Measurements from ENCODE around the gene NEU2. TPM values are rescaled to one million over a fixed set of nuclear protein-coding genes. Genes with fewer than 3 reads are reported as not detected.

The NEU2 gene
- total RNA-seq, 1 donor = not detected

DNA sequence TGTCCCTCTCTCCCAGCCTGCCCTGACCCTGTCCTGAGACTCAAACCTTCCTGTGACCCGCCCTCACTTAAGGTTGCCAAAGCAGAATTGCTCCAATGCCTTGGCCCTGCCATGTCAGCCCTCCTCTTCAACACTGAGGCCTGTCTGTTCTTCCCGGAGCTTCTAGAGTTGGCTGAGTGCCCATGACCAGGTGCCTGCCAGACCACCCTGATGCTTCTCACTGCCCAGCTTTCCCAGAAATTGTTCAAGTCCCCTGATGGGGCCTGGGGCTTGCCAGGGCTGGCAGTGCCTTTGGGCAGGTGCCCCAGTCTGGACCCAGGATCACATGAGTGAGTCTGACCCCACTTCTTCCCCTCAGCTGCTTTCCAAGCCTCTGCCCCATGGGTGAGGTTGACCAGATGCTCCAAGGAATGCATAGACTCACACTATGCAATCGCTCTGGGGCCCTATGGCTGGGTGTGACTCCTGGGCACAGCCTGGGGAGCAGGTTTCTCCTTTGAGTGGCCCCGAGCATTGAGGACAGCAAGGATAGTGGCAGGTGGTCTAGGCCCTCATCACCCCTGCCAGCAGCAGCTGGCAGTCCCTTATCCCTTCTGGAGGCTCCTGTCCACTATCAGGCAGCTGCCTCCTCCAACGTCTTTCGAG, 24.6 kb downstream of the NEU2 start:
- DNase-seq (ENCODE audit: low read depth) = no peak
- TF ChIP-seq, protein P1, sequence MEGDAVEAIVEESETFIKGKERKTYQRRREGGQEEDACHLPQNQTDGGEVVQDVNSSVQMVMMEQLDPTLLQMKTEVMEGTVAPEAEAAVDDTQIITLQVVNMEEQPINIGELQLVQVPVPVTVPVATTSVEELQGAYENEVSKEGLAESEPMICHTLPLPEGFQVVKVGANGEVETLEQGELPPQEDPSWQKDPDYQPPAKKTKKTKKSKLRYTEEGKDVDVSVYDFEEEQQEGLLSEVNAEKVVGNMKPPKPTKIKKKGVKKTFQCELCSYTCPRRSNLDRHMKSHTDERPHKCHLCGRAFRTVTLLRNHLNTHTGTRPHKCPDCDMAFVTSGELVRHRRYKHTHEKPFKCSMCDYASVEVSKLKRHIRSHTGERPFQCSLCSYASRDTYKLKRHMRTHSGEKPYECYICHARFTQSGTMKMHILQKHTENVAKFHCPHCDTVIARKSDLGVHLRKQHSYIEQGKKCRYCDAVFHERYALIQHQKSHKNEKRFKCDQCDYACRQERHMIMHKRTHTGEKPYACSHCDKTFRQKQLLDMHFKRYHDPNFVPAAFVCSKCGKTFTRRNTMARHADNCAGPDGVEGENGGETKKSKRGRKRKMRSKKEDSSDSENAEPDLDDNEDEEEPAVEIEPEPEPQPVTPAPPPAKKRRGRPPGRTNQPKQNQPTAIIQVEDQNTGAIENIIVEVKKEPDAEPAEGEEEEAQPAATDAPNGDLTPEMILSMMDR (IDR thresholded peaks at IDR 0.05; ENCODE audit: insufficient read depth, low read depth, low read length) = no peak
- H3K4me3 ChIP-seq (ENCODE audit: low read depth, low read length) = no peak overlapping the region

DNA sequence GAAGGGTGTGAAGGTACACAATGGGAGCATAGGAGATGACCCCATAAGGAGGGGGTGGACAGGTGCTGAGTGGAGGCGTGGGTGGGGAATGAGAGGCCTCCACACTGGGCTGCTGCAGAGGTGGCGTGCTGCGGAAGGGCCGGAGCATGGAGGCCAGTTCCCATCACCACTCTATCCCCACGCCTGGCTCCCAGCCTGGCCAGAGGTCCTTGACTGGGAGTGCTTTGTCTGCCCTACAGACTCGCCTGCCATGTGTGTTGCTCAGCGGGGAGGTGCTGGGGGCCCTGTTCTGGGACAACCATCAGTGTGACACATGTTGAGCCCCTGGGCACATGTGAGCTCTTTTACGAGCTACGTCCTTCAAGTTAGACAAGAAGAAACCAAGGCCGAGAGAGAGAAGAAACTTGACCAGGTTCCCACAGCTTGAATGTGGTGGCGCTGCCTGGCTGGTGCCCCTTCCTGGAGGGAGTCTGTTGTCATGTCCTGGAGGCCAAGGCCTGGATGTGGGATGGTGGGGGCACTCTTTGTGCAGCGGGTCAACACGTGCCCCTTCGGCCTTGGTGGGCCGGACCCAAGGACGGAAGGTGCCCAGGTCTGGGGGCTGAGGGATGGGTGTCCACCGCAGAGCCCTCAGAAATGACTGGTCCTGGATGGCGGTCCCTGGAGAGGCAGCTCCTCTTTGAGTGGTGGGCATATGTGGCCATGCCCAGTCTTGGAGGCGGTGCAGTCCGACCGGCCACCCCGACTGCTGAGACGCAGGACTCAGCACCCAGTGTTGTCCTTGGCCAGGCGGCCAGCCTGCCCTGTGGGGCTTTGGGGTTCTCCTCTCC, 26.5 kb downstream of the NEU2 start:
- TF ChIP-seq, protein P1 (IDR thresholded peaks at IDR 0.05; ENCODE audit: insufficient read depth, low read depth, low read length) = no peak
- no peak for DNase-seq (ENCODE audit: low read depth)
- no peak overlapping the region for H3K4me3 ChIP-seq (ENCODE audit: low read depth, low read length)

DNA sequence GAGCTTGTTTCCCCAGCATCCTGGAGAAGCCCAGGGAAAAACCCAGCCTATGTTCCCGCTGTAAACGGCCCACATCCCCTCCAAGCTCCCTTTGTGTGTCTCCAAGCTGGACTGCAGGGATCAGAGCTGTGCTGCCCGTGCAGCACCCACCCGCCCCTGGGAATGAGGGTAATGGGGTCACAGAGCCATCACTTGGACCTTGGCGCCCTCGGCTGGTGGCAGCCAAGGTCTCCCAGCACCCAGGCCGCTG, 27.0 kb downstream of the NEU2 start:
- TF ChIP-seq, protein P1 (IDR thresholded peaks at IDR 0.05; ENCODE audit: insufficient read depth, low read depth, low read length) = no peak
- H3K4me3 ChIP-seq (ENCODE audit: low read depth, low read length) = no peak overlapping the region
- no peak for DNase-seq (ENCODE audit: low read depth)

DNA sequence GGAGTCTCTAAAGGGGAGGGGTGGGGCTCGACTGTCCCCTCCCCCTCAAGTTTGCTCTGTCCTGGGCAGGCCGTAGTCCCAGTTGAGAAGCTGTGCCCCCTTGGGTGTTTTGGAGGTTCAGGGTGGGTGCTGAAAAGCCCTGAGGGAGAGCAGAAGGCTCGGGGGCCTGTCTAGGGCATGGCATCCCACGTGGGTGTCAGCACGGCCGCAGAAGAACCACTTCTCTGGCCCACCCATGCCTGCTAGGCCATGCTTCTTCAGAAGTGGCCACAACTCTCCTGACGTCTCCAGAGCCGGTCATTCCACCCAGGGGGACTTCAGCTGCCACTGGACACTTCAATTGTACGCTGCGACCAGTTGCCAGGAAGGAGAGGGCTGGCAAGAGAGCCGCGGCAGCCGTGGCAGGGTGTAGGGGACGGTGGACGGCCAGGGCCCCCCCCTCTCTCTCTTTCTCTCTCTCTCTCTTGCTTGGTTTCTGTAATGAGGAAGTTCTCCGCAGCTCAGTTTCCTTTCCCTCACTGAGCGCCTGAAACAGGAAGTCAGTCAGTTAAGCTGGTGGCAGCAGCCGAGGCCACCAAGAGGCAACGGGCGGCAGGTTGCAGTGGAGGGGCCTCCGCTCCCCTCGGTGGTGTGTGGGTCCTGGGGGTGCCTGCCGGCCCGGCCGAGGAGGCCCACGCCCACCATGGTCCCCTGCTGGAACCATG, 27.5 kb downstream of the NEU2 start, which contains the start of gene INPP5D:
TSS of gene INPP5D (plus strand) at position 546 of the 704 bp plus-strand sequence. CDS start at position 683, 137 bp downstream.
- DNase-seq (ENCODE audit: low read depth) = no peak
- H3K4me3 ChIP-seq (ENCODE audit: low read depth, low read length) = no peak within 1 kb of the TSS
- TF ChIP-seq, protein P1 (IDR thresholded peaks at IDR 0.05; ENCODE audit: insufficient read depth, low read depth, low read length) = no peak

DNA sequence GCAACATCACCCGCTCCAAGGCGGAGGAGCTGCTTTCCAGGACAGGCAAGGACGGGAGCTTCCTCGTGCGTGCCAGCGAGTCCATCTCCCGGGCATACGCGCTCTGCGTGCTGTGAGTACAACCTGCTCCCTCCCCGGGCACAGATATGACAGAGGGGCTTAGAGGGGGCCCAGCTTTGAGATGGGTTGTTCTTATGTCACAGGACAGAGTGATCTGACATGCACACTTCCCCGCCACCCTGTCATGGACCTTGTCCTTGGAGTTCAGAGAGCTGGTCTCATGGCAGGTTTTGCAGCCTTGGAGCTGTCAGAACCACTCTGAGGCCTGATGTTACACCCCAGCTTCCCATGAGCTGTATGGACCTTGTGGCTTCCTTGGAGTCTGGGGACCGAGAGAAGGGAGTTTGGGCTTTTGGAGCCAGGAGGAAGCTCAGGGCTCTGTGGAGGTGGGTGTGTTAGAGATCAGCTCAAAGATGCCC, 28.1 kb downstream of the NEU2 start:
- no peak overlapping the region for H3K4me3 ChIP-seq (ENCODE audit: low read depth, low read length)
- DNase-seq (ENCODE audit: low read depth) = no peak
- TF ChIP-seq, protein P1 (IDR thresholded peaks at IDR 0.05; ENCODE audit: insufficient read depth, low read depth, low read length) = no peak

GRCh38 chr2:233060980-233061590, 28.6 kb downstream of the NEU2 start:
- H3K4me3 ChIP-seq (ENCODE audit: low read depth, low read length) = no peak overlapping the region
- TF ChIP-seq, protein P1 (IDR thresholded peaks at IDR 0.05; ENCODE audit: insufficient read depth, low read depth, low read length) = no peak
- no peak for DNase-seq (ENCODE audit: low read depth)

Data from fibroblast of villous mesenchyme (primary cell).